ENCODE measurements around the gene CT55. TPM values are rescaled to one million over a fixed set of nuclear protein-coding genes. Genes with fewer than 3 reads are reported as not detected.

Gene CT55
- total RNA-seq, 1 experiment from 2014 or later = not detected

GRCh38 chrX:135185795-135186443 is 14.7 kb upstream of the CT55 start:
- H3K79me2 ChIP-seq (ENCODE audit: insufficient read depth, low read length) = no peaks in the 10 kb centered on the region
- no peak overlapping the region for H3K27ac ChIP-seq (ENCODE audit: low read depth, low read length)
- ChIA-PET RAD21 (ENCODE audit: low non-redundant PET in 1 of 2, low total read pairs in 2 of 2, uncharacterized antibody in 2 of 2, unreplicated experiment in 2 of 2) (interaction anchor here in 1 of 2 experiments (1.1 kb wide), 1 partner anchor 73 kb away, joined by 4 read pairs; no protein-coding TSS in a partner anchor), CTCF (interaction anchor here (0.6 to 1.2 kb wide), 3 partner anchors 74 to 702 kb away, joined by 3 to 19 read pairs (median 4); no protein-coding TSS in a partner anchor), POLR2A (no interaction called here)
- peak; percentile 47 to 58 (median 56); a peak in 5 of 6 replicates for TF ChIP-seq CTCF (IDR thresholded peaks at IDR 0.05 in 2 of 3, conservative IDR thresholded peaks at IDR 0.05 in 1 of 3; ENCODE audit: borderline replicate concordance in 1 of 3, insufficient read depth in 1 of 3, low read depth in 2 of 3, low read length in 2 of 3)
- peak; percentile 76 for TF ChIP-seq RAD21 (IDR thresholded peaks at IDR 0.05; ENCODE audit: low read depth)
- no peak for TF ChIP-seq CBX3 (IDR thresholded peaks at IDR 0.05; ENCODE audit: low read depth)
- TF ChIP-seq SP1 (IDR thresholded peaks at IDR 0.05; ENCODE audit: low read depth) = no peak
- TF ChIP-seq CEBPB (IDR thresholded peaks at IDR 0.05; ENCODE audit: low read depth) = no peak
- no peak for TF ChIP-seq JUND (IDR thresholded peaks at IDR 0.05)
- no peak overlapping the region for H2AFZ ChIP-seq (ENCODE audit: low read depth, low read length, poor library complexity, severe bottlenecking)
- no peaks in the 10 kb centered on the region for H4K20me1 ChIP-seq (ENCODE audit: insufficient read depth)
- no peak overlapping the region for H3K4me2 ChIP-seq (ENCODE audit: low read length)
- ATAC-seq = peak; percentile 99
- no peaks in the 10 kb centered on the region for H3K27me3 ChIP-seq (ENCODE audit: insufficient read depth, low read length)
- no TSS peak for BruUV-seq (replicated peaks)
- intact Hi-C loops (cut with micrococcal nuclease) = loop anchor here (1.0 kb wide), 2 partner anchors 74 to 120 kb away; no protein-coding TSS in a partner anchor
- peak; percentile 42 for DNase-seq (ENCODE audit: low read depth, low spot score)
- H3K9ac ChIP-seq (ENCODE audit: low read length) = no peak overlapping the region
- H3K9me3 ChIP-seq (ENCODE audit: control insufficient read depth in 1 of 2, insufficient read depth in 1 of 2, low read depth in 1 of 2, low read length in 2 of 2) = no peaks in the 10 kb centered on the region
- no peaks in the 10 kb centered on the region for H3K9me2 ChIP-seq (ENCODE audit: insufficient read depth)
- H3K4me1 ChIP-seq (ENCODE audit: control insufficient read depth in 1 of 2, insufficient read depth in 2 of 2, low read length in 2 of 2) = no peaks in the 10 kb centered on the region
- H3K36me3 ChIP-seq (ENCODE audit: control insufficient read depth in 1 of 2, insufficient read depth in 2 of 2, low read length in 2 of 2) = no peaks in the 10 kb centered on the region
- no peak overlapping the region for H3K4me3 ChIP-seq (replicated peaks in 1 of 2; ENCODE audit: low read depth in 1 of 2, low read length in 2 of 2)

DNA sequence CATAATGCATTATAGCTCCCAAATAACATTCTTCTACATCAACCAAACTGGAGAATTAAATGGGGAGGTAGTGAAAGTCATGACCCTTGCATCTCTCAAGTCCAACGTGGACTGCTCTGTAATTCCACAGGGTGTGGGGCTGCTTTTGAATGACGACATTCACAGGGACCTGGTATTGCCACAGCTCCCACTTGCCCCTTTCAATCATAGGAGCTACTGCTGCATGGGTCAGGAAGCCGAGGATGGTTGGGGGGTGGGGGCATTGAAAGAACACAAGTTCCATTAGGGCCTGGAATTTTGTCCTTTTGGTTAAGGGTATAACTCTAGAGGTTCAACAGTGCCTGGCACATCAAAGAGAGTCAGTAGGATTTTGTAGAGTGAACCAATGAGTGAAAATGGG is 7.4 kb upstream of the CT55 start:
- Histone ChIP-seq H3K9me2 (ENCODE audit: insufficient read depth) (no peaks in the 10 kb centered on the region), H3K9ac (ENCODE audit: low read length) (no peak overlapping the region), H3K4me1 (ENCODE audit: control insufficient read depth in 1 of 2, insufficient read depth in 2 of 2, low read length in 2 of 2) (no peaks in the 10 kb centered on the region), H3K79me2 (ENCODE audit: insufficient read depth, low read length) (no peaks in the 10 kb centered on the region), H3K4me2 (ENCODE audit: low read length) (no peak overlapping the region), H3K36me3 (ENCODE audit: control insufficient read depth in 1 of 2, insufficient read depth in 2 of 2, low read length in 2 of 2) (no peaks in the 10 kb centered on the region), H3K27ac (ENCODE audit: low read depth, low read length) (no peak overlapping the region), H4K20me1 (ENCODE audit: insufficient read depth) (no peaks in the 10 kb centered on the region), H3K27me3 (ENCODE audit: insufficient read depth, low read length) (no peaks in the 10 kb centered on the region), H3K9me3 (ENCODE audit: control insufficient read depth in 1 of 2, insufficient read depth in 1 of 2, low read depth in 1 of 2, low read length in 2 of 2) (no peaks in the 10 kb centered on the region), H3K4me3 (replicated peaks in 1 of 2; ENCODE audit: low read depth in 1 of 2, low read length in 2 of 2) (no peak overlapping the region), H2AFZ (ENCODE audit: low read depth, low read length, poor library complexity, severe bottlenecking) (no peak overlapping the region)
- intact Hi-C loops (cut with micrococcal nuclease) = no loop called here
- no peak for TF ChIP-seq ELF1 (IDR thresholded peaks at IDR 0.05; ENCODE audit: borderline replicate concordance, low read depth)
- no peak for TF ChIP-seq EZH2phosphoT487 (IDR thresholded peaks at IDR 0.05; ENCODE audit: borderline replicate concordance)
- TF ChIP-seq, protein P1, sequence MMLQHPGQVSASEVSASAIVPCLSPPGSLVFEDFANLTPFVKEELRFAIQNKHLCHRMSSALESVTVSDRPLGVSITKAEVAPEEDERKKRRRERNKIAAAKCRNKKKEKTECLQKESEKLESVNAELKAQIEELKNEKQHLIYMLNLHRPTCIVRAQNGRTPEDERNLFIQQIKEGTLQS (IDR thresholded peaks at IDR 0.05) = no peak
- ATAC-seq (no peak), DNase-seq (ENCODE audit: low read depth, low spot score) (no peak)
- BruUV-seq (replicated peaks) = no TSS peak
- ChIA-PET RAD21 (ENCODE audit: low non-redundant PET in 1 of 2, low total read pairs in 2 of 2, uncharacterized antibody in 2 of 2, unreplicated experiment in 2 of 2) (no interaction called here), POLR2A (no interaction called here), CTCF (no interaction called here)
